PC-3 (cell line): ENCODE measurements around the gene ECHS1. TPM values are rescaled to one million over a fixed set of nuclear protein-coding genes. Genes with fewer than 3 reads are reported as not detected.

Source experiments
- ATAC-seq: fragments of 200-7000 bp; cut with Tn5 transposase; 2 replicates; pipeline ENCODE4 v1.9.1; 2020; ENCODE audit warnings: mild to moderate bottlenecking, moderate library complexity
- BruUV-seq: library from RNA; stranded (reverse); fragments of 400-500 nt; replicated peaks from 2 replicates; lab custom pipeline; 2021; lab: Mats Ljungman, UMichigan
- CTCF ChIA-PET: fragments of 300-600 bp; sonication (Branson Sonifier 250); formaldehyde crosslinking; loops from one replicate; lab custom pipeline; 2022; ENCODE audit warnings: antibody characterized with exemption; lab: Charles Lee
- POLR2A ChIA-PET: fragments of 300-600 bp; sonication (Branson Sonifier 250); formaldehyde crosslinking; loops from one replicate; lab custom pipeline; 2022; ENCODE audit warnings: antibody characterized with exemption; ENCODE audit not compliant: unreplicated experiment; lab: Charles Lee
- DNase-seq: peaks from one replicate; pipeline ENCODE4 v3.0.0-alpha.2; 2015
- H2AFZ ChIP-seq: fragments of 300-600 bp; sonication (generic); 2 replicates; pipeline ENCODE4 v1.6.0; 2016; ENCODE audit warnings: antibody characterized with exemption, low read length
- H3F3A ChIP-seq: fragments of 300-600 bp; sonication (generic); one replicate; pipeline ENCODE4 v1.6.0; 2017; ENCODE audit warnings: antibody characterized with exemption, low read length, control low read depth, mild to moderate bottlenecking; ENCODE audit not compliant: unreplicated experiment
- H3K27ac ChIP-seq: fragments of 300-600 bp; sonication (generic); 2 replicates; pipeline ENCODE4 v1.5.1; 2016; ENCODE audit warnings: mild to moderate bottlenecking, low read length
- H3K27me3 ChIP-seq: fragments of 300-600 bp; sonication (generic); 2 replicates; pipeline ENCODE4 v1.6.1; 2016; ENCODE audit warnings: low read length, mixed read lengths
- H3K36me3 ChIP-seq: fragments of 300-600 bp; sonication (generic); 2 replicates; pipeline ENCODE4 v1.6.1; 2016; ENCODE audit warnings: low read depth, mixed run types, low read length, mixed read lengths
- H3K4me1 ChIP-seq: fragments of 300-600 bp; sonication (generic); 2 replicates; pipeline ENCODE4 v1.5.1; 2016; ENCODE audit warnings: low read length; ENCODE audit not compliant: insufficient read depth
- H3K4me2 ChIP-seq: fragments of 300-600 bp; sonication (generic); 2 replicates; pipeline ENCODE4 v1.6.0; 2016; ENCODE audit warnings: low read length
- H3K4me3 ChIP-seq: fragments of 300-600 bp; sonication (generic); 2 replicates; pipeline ENCODE4 v1.5.1; 2016; ENCODE audit warnings: mild to moderate bottlenecking, low read length, mixed read lengths
- H3K79me2 ChIP-seq: fragments of 300-600 bp; sonication (generic); 2 replicates; pipeline ENCODE4 v1.6.1; 2017; ENCODE audit warnings: low read length, mixed read lengths
- H3K9ac ChIP-seq: fragments of 300-600 bp; sonication (generic); 2 replicates; pipeline ENCODE4 v1.6.0; 2016; ENCODE audit warnings: mild to moderate bottlenecking, low read length
- H3K9me2 ChIP-seq: fragments of 300-600 bp; sonication (generic); replicated peaks from 2 replicates; pipeline ENCODE4 v1.6.1; 2016; ENCODE audit warnings: mixed run types, low read length, mixed read lengths
- H3K9me3 ChIP-seq: fragments of 300-600 bp; sonication (generic); 2 replicates; pipeline ENCODE4 v1.6.1; 2016; ENCODE audit warnings: low read length, mixed read lengths
- H4K20me1 ChIP-seq: fragments of 300-600 bp; sonication (generic); 2 replicates; pipeline ENCODE4 v1.6.1; 2016; ENCODE audit warnings: low read length, mixed read lengths
- EZH2 ChIP-seq: fragments of 300-600 bp; sonication (generic); IDR thresholded peaks from one replicate; pipeline ENCODE4 v1.6.1; 2017; ENCODE audit warnings: antibody characterized with exemption, mild to moderate bottlenecking, low read length; ENCODE audit not compliant: unreplicated experiment
- EZH2phosphoT487 ChIP-seq: fragments of 300-600 bp; sonication (generic); IDR thresholded peaks from 2 replicates; pipeline ENCODE4 v1.6.1; 2018; ENCODE audit warnings: mild to moderate bottlenecking, antibody characterized with exemption, low read length, borderline replicate concordance
- intact Hi-C: fragments of 100-400 bp; cut with micrococcal nuclease; formaldehyde crosslinking; loops from 2 replicates; pipeline ENCODE4 v1.9.0; 2023
- total RNA-seq: library from RNA; depleted of rRNA; stranded (reverse); fragments of >200 nt; gene quantifications from 2 replicates; pipeline ENCODE4 v1.2.3, GENCODE V29; 2014
- TF ChIP-seq, protein P1 (sequence below): fragments of 300-600 bp; sonication (generic); conservative IDR thresholded peaks from 2 replicates; pipeline ENCODE4 v1.5.1; 2017; ENCODE audit warnings: antibody characterized with exemption, low read depth, mild to moderate bottlenecking, low read length

Gene ECHS1
- total RNA-seq, 1 experiment from 2014 or later: 120 TPM

DNA sequence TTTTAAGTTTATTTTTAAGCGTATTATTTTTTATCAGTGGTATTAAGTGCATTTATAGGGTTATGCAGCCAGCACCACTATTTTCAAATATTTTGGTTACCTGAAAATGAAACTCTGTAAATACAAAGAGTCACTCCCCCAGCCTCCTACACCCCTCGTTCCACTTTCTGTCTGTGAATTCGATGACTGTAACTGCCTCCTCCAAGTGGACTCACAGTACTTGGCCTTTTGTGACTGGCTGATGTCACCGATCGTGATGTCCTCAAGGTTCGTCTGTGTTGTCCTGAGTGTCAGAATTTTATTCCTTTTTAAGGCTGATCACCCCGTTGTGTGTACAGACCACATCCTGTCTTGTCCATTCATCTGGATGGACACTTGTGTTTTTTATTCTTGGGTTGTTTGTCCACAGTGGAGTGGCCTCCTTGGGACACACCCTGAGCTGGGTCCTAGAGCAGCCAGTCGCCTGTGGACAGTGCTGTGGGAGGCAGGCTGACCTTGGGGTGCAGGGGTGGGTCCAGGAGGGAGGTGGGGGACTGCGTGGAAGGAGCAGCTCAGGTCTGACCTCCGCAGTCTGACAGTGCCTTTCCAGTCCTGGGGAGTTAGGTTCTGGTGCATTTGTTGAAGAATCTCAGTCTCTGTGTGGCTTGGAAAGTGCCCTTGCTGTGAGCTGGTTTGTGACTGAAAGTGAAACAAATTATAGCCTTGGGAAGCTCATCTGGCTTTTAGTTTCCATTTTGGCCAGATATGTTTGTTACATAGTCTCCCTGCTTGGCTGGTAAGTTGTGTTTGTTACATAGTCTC is 27.7 kb upstream of the ECHS1 start:
- BruUV-seq: no TSS peak
- no peak for DNase-seq
- POLR2A ChIA-PET: no interaction called here
- H3K36me3 ChIP-seq: peaks cover 20% of the 10 kb centered on the region
- H3K4me3 ChIP-seq: no peak overlapping the region
- peaks cover 7% of the 10 kb centered on the region; the same call in 1 of the 2 replicates for H4K20me1 ChIP-seq
- H3K27ac ChIP-seq: no peak overlapping the region
- H3K79me2 ChIP-seq: peaks cover 49% of the 10 kb centered on the region
- H3F3A ChIP-seq: no peaks in the 10 kb centered on the region
- no peaks in the 10 kb centered on the region for H3K9me3 ChIP-seq
- no peaks in the 10 kb centered on the region for H3K9me2 ChIP-seq
- peaks cover 14% of the 10 kb centered on the region for H3K4me1 ChIP-seq
- H3K9ac ChIP-seq: no peak overlapping the region
- no peak overlapping the region for H3K4me2 ChIP-seq
- no peak for TF ChIP-seq EZH2phosphoT487
- TF ChIP-seq EZH2: no peak
- TF ChIP-seq, protein P1, sequence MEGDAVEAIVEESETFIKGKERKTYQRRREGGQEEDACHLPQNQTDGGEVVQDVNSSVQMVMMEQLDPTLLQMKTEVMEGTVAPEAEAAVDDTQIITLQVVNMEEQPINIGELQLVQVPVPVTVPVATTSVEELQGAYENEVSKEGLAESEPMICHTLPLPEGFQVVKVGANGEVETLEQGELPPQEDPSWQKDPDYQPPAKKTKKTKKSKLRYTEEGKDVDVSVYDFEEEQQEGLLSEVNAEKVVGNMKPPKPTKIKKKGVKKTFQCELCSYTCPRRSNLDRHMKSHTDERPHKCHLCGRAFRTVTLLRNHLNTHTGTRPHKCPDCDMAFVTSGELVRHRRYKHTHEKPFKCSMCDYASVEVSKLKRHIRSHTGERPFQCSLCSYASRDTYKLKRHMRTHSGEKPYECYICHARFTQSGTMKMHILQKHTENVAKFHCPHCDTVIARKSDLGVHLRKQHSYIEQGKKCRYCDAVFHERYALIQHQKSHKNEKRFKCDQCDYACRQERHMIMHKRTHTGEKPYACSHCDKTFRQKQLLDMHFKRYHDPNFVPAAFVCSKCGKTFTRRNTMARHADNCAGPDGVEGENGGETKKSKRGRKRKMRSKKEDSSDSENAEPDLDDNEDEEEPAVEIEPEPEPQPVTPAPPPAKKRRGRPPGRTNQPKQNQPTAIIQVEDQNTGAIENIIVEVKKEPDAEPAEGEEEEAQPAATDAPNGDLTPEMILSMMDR: no peak
- CTCF ChIA-PET: no interaction called here
- intact Hi-C loops: no loop called here
- ATAC-seq: no peak
- no peaks in the 10 kb centered on the region for H3K27me3 ChIP-seq
- no peak overlapping the region for H2AFZ ChIP-seq

DNA sequence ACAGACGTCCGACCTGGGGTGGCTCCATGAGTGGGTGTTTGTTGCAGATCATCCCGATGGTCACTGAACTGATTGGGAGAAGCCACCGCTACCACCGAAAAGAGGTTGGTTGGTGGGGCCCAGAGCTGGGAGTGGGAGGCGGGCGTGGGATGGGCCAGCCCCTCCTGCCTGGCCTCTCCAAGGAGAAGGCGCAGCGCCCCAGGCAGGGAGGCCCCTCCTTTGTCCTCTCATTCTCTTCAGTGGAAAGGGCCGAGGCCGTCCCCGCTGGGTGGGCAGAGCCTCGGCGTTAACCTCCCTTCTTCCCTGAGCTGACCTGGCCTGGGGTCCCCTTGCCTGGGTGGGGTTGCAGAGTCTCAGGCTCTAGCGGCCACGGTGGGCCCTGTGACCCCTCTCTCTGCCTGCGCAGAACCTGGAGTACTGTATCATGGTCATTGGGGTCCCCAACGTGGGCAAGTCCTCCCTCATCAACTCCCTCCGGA is 26.0 kb upstream of the ECHS1 start:
- H3K9me2 ChIP-seq: no peaks in the 10 kb centered on the region
- no peak overlapping the region for H2AFZ ChIP-seq
- BruUV-seq: no TSS peak
- H3K4me1 ChIP-seq: peaks cover 22% of the 10 kb centered on the region
- TF ChIP-seq EZH2 (no peak), EZH2phosphoT487 (no peak)
- TF ChIP-seq, protein P1: no peak
- no peaks in the 10 kb centered on the region for H4K20me1 ChIP-seq
- H3K4me2 ChIP-seq: no peak overlapping the region
- H3F3A ChIP-seq: no peaks in the 10 kb centered on the region
- intact Hi-C loops: no loop called here
- no peak overlapping the region for H3K27ac ChIP-seq
- POLR2A ChIA-PET: no interaction called here
- peaks cover 49% of the 10 kb centered on the region for H3K79me2 ChIP-seq
- no peak for ATAC-seq
- no peaks in the 10 kb centered on the region for H3K27me3 ChIP-seq
- no peak for DNase-seq
- H3K9ac ChIP-seq: no peak overlapping the region
- CTCF ChIA-PET: no interaction called here
- peaks cover 14% of the 10 kb centered on the region for H3K36me3 ChIP-seq
- no peaks in the 10 kb centered on the region for H3K9me3 ChIP-seq
- no peak overlapping the region for H3K4me3 ChIP-seq

DNA sequence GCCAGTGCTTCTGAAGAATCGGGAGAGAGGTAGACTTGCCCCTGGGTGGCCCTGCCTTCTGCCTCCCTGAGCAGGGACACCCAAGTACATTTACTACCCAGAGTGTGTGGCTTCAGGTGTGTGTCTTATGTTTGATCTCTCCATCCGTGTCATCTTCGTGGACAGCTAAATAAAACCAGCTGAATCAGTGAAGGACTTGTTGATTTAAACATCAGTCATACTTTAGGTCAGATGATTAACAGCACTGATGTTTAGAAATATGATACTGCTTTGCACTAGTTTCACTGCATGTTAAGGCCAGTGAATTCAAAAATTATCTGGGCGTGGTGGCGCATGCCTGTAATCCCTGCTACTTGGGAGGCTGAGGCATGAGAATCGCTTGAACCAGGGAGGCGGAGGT is 24.8 kb upstream of the ECHS1 start:
- H3K9me2 ChIP-seq: no peaks in the 10 kb centered on the region
- H3K36me3 ChIP-seq: peaks cover 14% of the 10 kb centered on the region
- ATAC-seq (peak; percentile 52), DNase-seq (peak; percentile 78)
- no peaks in the 10 kb centered on the region for H4K20me1 ChIP-seq
- H3F3A ChIP-seq: no peaks in the 10 kb centered on the region
- H3K27me3 ChIP-seq: no peaks in the 10 kb centered on the region
- BruUV-seq: no TSS peak
- H3K9me3 ChIP-seq: no peaks in the 10 kb centered on the region
- ChIA-PET CTCF (no interaction called here), POLR2A (no interaction called here)
- H2AFZ ChIP-seq: no peak overlapping the region
- H3K4me2 ChIP-seq: no peak overlapping the region; the same call in 1 of the 2 replicates
- intact Hi-C loops: no loop called here
- H3K4me3 ChIP-seq: no peak overlapping the region
- H3K4me1 ChIP-seq: peaks cover 25% of the 10 kb centered on the region
- H3K79me2 ChIP-seq: peaks cover 44% of the 10 kb centered on the region
- peak overlapping the region; percentile 59; the same call in 1 of the 2 replicates for H3K27ac ChIP-seq
- no peak overlapping the region for H3K9ac ChIP-seq
- TF ChIP-seq, protein P1: no peak
- no peak for TF ChIP-seq EZH2phosphoT487
- no peak for TF ChIP-seq EZH2
